ENCODE data around the gene ETV2.

DNA sequence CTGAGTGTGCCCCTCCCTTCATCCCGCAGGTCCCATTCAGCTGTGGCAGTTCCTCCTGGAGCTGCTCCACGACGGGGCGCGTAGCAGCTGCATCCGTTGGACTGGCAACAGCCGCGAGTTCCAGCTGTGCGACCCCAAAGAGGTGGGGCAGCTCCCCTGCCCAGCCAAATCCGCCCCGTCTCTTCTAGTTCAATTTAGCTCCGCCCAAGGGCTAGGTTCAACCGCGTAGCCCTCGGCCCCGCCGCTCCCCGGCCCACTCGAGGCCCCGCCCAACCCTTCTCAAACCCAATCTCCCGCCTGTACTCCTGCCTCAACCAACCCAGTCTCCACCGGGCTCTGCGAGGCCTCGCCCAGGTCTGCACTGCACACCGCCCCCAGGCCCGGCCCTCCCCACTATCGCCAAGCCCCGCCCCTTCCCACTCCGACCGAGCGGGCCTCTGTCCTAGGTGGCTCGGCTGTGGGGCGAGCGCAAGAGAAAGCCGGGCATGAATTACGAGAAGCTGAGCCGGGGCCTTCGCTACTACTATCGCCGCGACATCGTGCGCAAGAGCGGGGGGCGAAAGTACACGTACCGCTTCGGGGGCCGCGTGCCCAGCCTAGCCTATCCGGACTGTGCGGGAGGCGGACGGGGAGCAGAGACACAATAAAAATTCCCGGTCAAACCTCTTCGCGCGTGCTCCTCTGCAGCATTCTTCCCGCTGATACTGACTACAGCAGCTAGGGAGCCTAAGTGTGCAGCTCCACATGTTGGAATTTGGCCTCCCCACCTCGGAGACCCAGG lies 2.9 kb downstream of the ETV2 start:
- no peak for TF ChIP-seq CTCF (IDR thresholded peaks at IDR 0.05 in 2 of 3, conservative IDR thresholded peaks at IDR 0.05 in 1 of 3; ENCODE audit: borderline replicate concordance in 1 of 3, insufficient read depth in 1 of 3, low read depth in 2 of 3, low read length in 2 of 3)
- TF ChIP-seq EZH2 (IDR thresholded peaks at IDR 0.05) = no peak
- TF ChIP-seq, protein P1, sequence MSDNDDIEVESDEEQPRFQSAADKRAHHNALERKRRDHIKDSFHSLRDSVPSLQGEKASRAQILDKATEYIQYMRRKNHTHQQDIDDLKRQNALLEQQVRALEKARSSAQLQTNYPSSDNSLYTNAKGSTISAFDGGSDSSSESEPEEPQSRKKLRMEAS (IDR thresholded peaks at IDR 0.05) = no peak
- TF ChIP-seq EZH2phosphoT487 (IDR thresholded peaks at IDR 0.05; ENCODE audit: borderline replicate concordance) = no peak
- no peak for TF ChIP-seq CEBPB (IDR thresholded peaks at IDR 0.05; ENCODE audit: low read depth)
- peak; percentile 9; the same call in 1 of the 2 replicates for TF ChIP-seq ZFX (IDR thresholded peaks at IDR 0.05)
- TF ChIP-seq SP1 (IDR thresholded peaks at IDR 0.05; ENCODE audit: low read depth) = no peak
- TF ChIP-seq POLR2AphosphoS5 (IDR thresholded peaks at IDR 0.05; ENCODE audit: low read depth, low read length) = peak; percentile 43; the same call in 1 of the 2 replicates
- TF ChIP-seq JUND (IDR thresholded peaks at IDR 0.05) = no peak
- no peak for TF ChIP-seq RAD21 (IDR thresholded peaks at IDR 0.05; ENCODE audit: low read depth)
- no peak for TF ChIP-seq FOSL1 (IDR thresholded peaks at IDR 0.05; ENCODE audit: low read depth)
- TF ChIP-seq REST (IDR thresholded peaks at IDR 0.05; ENCODE audit: low read depth) = no peak

All from HCT116 (cell line).